Endothelial cell (in vitro differentiated cells): ENCODE results near the gene OR10H1. TPM values are rescaled to one million over a fixed set of nuclear protein-coding genes. Genes with fewer than 3 reads are reported as not detected.
"Not testable (repeated sequence)": the region's sequence is repeated elsewhere in the genome, so short reads cannot be mapped to it uniquely, and the experiment has no call there.

Source experiments
- DNase-seq: peaks from one replicate; pipeline ENCODE4 v3.0.0; 2021; ENCODE audit warnings: low spot score
- H3K27ac Mint-ChIP-seq: one replicate; pipeline ENCODE4 v1.8.0; 2021; ENCODE audit warnings: mixed read lengths, inconsistent platforms; ENCODE audit not compliant: unreplicated experiment
- H3K27me3 Mint-ChIP-seq: one replicate; pipeline ENCODE4 v1.8.0; 2021; ENCODE audit warnings: mild to moderate bottlenecking, moderate library complexity, mixed read lengths, inconsistent platforms; ENCODE audit not compliant: unreplicated experiment
- H3K36me3 Mint-ChIP-seq: one replicate; pipeline ENCODE4 v1.8.0; 2021; ENCODE audit warnings: mild to moderate bottlenecking, low read depth, mixed read lengths, inconsistent platforms; ENCODE audit not compliant: unreplicated experiment
- H3K4me1 Mint-ChIP-seq: one replicate; pipeline ENCODE4 v1.8.0; 2021; ENCODE audit warnings: mild to moderate bottlenecking, mixed read lengths, inconsistent platforms; ENCODE audit not compliant: unreplicated experiment
- H3K4me3 Mint-ChIP-seq: one replicate; pipeline ENCODE4 v1.8.0; 2021; ENCODE audit warnings: mild to moderate bottlenecking, mixed read lengths, inconsistent platforms; ENCODE audit not compliant: unreplicated experiment
- H3K9me3 Mint-ChIP-seq: one replicate; pipeline ENCODE4 v1.8.0; 2021; ENCODE audit warnings: mixed read lengths, inconsistent platforms; ENCODE audit not compliant: unreplicated experiment
- total RNA-seq: library from RNA; stranded (reverse); fragmentation: NEBNext Ultra II Directional; extraction: Animal tissue kit (Norgen Biotek cat#: 25700); gene quantifications from one replicate; pipeline ENCODE4 v1.2.1, GENCODE V29; 2021; ENCODE audit not compliant: unreplicated experiment
- TF ChIP-seq, protein P1 (sequence below): fragments of 200-600 bp; sonication (generic); IDR thresholded peaks from one replicate; pipeline ENCODE4 v1.5.0; 2021; ENCODE audit warnings: antibody characterized with exemption; ENCODE audit not compliant: unreplicated experiment

Gene OR10H1
- total RNA-seq, 1 donor from 2014 or later, result not detected

DNA sequence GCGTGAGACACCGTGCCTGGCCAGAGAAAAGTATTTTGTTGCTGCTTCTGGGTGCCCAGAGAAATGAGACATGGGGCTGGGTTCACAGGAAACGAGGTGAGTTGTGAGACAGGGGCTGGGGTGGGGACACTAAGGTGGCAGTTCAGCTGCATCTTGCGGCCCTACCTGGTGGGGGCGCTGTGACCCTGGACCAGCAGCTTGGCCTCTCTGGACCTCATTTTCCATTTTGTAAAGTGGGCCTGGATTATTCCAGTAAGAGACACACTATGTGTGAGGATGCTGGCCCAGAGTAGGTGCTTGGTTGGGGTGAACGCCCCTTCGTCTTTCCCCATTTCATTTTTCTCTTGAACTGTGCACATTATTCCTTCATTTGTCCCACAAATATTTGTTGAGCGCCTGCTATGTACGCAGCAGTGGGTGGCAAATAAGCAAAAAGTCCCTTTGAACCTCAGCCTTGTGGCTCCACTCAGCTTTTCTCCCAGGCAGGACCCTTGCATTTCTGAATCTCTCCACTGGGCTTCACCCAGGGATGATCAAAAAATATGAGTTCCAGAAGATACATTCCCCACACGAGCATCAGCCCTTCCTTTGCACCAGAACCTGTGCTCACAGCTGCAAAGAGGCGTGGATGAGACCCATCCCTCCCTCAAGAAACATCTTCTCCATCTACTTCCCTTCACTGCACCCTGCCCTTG is 26.6 kb upstream of the OR10H1 start:
- Mint-ChIP-seq H3K4me3 (no peak overlapping the region), H3K27ac (no peak overlapping the region), H3K4me1 (no peaks in the 10 kb centered on the region), H3K36me3 (peaks cover 17% of the 10 kb centered on the region), H3K9me3 (peaks cover 56% of the 10 kb centered on the region), H3K27me3 (peaks cover 10% of the 10 kb centered on the region)
- DNase-seq, result no peak
- TF ChIP-seq, protein P1, sequence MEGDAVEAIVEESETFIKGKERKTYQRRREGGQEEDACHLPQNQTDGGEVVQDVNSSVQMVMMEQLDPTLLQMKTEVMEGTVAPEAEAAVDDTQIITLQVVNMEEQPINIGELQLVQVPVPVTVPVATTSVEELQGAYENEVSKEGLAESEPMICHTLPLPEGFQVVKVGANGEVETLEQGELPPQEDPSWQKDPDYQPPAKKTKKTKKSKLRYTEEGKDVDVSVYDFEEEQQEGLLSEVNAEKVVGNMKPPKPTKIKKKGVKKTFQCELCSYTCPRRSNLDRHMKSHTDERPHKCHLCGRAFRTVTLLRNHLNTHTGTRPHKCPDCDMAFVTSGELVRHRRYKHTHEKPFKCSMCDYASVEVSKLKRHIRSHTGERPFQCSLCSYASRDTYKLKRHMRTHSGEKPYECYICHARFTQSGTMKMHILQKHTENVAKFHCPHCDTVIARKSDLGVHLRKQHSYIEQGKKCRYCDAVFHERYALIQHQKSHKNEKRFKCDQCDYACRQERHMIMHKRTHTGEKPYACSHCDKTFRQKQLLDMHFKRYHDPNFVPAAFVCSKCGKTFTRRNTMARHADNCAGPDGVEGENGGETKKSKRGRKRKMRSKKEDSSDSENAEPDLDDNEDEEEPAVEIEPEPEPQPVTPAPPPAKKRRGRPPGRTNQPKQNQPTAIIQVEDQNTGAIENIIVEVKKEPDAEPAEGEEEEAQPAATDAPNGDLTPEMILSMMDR, result no peak

DNA sequence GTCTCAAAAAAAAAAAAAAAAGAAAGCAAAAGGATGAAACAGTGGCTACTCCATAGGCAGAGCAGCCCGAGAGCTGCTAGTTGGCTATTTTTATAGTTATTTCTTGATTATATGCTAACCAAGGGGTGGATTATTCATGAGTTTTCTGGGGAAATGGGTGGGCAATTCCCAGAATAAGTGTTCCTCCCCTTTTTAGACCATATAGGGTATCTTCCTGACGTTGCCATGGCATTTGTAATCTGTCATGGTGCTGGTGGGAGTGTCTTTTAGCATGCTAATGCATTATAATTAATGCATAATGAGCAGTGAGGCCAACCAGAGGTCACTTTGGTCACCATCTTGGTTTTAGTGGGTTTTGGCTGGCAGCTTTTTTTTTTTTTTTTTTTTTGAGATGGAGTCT is 25.4 kb upstream of the OR10H1 start:
- Mint-ChIP-seq H3K4me1 (no peaks in the 10 kb centered on the region), H3K27ac (no peak overlapping the region), H3K9me3 (peaks cover 47% of the 10 kb centered on the region), H3K27me3 (peaks cover 10% of the 10 kb centered on the region), H3K36me3 (peaks cover 18% of the 10 kb centered on the region), H3K4me3 (no peak overlapping the region)
- DNase-seq, result no peak
- TF ChIP-seq, protein P1, result no peak

DNA sequence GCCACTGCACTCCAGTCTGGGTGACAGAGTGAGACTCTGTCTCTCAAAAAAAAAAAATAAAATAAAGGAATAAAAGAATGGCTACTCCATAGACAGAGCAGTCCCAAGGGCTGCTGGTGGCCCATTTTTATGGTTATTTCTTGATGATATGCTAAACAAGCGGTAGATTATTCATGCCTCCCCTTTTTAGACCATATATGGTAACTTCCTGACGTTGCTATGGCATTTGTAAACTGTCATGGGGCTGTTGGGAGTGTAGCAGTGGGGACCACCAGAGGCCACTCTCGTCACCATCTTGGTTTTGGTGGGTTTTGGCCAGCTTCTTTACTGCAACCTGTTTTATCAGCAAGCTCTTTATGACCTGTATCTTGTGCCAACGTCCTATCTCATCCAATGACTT is 24.4 kb upstream of the OR10H1 start:
- Mint-ChIP-seq H3K36me3 (peaks cover 24% of the 10 kb centered on the region), H3K9me3 (peaks cover 45% of the 10 kb centered on the region)

DNA sequence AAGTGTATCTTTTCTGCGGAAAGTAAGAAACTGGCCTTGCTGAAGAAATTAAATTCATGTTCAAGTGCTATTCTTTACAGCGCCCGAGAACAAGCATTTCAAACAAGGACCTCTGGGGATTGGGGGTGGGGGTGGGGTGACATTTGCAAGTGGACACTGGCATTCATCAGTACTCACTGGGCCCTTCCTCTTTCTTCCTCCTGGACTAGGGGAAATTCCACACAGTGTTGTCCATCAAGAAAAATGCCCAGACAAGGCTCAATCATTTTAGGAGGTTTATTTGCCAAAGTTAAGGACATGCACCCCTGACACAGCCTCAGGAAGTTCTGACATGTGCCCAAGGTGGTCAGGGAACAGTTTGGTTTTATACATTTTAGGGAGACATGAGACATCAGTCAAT is 22.9 kb upstream of the OR10H1 start:
- Mint-ChIP-seq H3K27me3 (peaks cover 12% of the 10 kb centered on the region), H3K27ac (no peak overlapping the region), H3K4me3 (no peak overlapping the region), H3K9me3 (peaks cover 35% of the 10 kb centered on the region), H3K36me3 (peaks cover 21% of the 10 kb centered on the region), H3K4me1 (no peaks in the 10 kb centered on the region)
- TF ChIP-seq, protein P1, result no peak
- no peak for DNase-seq

More for the DNA sequence above, 24.4 kb upstream of the OR10H1 start:
- H3K4me3 Mint-ChIP-seq, DNase-seq, H3K27ac Mint-ChIP-seq, H3K4me1 Mint-ChIP-seq: not testable (repeated sequence)
- H3K27me3 Mint-ChIP-seq, result peaks cover 13% of the 10 kb centered on the region

DNA sequence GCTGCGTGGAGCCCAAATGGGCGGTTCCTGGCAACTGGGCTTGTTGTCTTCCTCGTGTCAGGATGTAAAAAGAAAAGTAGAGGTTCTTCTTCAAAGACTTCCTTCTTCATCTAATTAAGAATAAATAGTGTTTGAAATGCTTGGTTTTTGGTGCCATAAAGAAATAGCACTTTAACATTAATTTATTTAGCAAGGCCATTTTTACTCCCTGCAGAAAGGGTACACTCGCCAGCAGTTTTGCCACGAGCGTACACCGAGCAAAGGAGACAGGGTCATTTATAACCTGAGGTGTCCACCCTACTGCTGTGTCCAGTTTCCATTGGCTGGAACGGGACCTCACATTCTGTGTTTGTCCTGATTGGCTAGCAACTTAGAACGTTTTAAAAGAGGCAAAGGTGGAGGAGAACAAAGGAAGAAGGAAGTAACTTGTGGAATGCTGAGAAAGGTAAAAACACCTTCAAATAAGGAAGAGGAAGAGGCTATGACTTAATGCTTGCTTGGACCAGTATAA is 21.8 kb upstream of the OR10H1 start:
- no peak for DNase-seq
- Mint-ChIP-seq H3K27me3 (peaks cover 8% of the 10 kb centered on the region), H3K9me3 (peaks cover 29% of the 10 kb centered on the region), H3K4me1 (no peaks in the 10 kb centered on the region), H3K36me3 (peaks cover 21% of the 10 kb centered on the region), H3K27ac (peak overlapping the region; percentile 28), H3K4me3 (no peak overlapping the region)
- TF ChIP-seq, protein P1, result no peak
